Memory B cell (primary cell): Measurements from ENCODE around the gene PTOV1.
A peak's percentile ranks its signal among the peaks of the same experiment; 100 is the strongest.

Experiments used
- ATAC-seq: fragments of 150-1000 bp; cut with Tn5 transposase; 2 replicates; pipeline ENCODE4 v1.10.0; 2021; ENCODE audit warnings: low read depth, mild to moderate bottlenecking, moderate library complexity
- DNase-seq, 2 donors: peaks; one replicate each; pipeline ENCODE4 v3.0.0; 2022; ENCODE audit warnings: low spot score in 2 of 2
- H3K27ac Mint-ChIP-seq: one replicate; pipeline ENCODE4 v1.8.0; 2022; ENCODE audit warnings: mild to moderate bottlenecking, moderate library complexity, mixed read lengths
- H3K27me3 Mint-ChIP-seq: one replicate; pipeline ENCODE4 v1.8.0; 2022; ENCODE audit warnings: mixed read lengths
- H3K36me3 Mint-ChIP-seq: one replicate; pipeline ENCODE4 v1.8.0; 2022; ENCODE audit warnings: mild to moderate bottlenecking, mixed read lengths
- H3K4me1 Mint-ChIP-seq: one replicate; pipeline ENCODE4 v1.8.0; 2022; ENCODE audit warnings: mixed read lengths
- H3K4me3 Mint-ChIP-seq: one replicate; pipeline ENCODE4 v1.8.0; 2022; ENCODE audit warnings: mild to moderate bottlenecking, moderate library complexity, mixed read lengths
- H3K9me3 Mint-ChIP-seq: one replicate; pipeline ENCODE4 v1.8.0; 2022; ENCODE audit warnings: mixed read lengths

The PTOV1 gene

DNA sequence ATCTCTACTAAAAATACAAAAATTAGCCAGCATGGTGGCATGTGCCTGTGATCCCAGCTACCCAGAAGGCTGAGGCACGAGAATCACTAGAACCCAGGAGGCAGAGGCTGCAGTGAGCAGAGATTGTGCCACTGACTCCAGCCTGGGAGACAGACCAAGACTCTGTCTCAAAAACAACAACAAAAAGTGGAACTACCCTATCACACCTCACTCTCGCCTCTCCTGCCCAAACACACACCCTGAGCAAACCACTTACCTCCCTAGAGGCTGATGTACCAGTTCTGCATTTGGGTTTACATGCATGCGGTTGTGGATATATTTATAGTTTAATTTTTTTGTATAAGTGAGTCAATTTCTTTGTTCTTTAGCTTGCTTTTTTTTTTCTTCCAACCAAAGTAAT, 7.7 kb upstream of the PTOV1 start:
- H3K27ac Mint-ChIP-seq: peak overlapping the region; percentile 86

DNA sequence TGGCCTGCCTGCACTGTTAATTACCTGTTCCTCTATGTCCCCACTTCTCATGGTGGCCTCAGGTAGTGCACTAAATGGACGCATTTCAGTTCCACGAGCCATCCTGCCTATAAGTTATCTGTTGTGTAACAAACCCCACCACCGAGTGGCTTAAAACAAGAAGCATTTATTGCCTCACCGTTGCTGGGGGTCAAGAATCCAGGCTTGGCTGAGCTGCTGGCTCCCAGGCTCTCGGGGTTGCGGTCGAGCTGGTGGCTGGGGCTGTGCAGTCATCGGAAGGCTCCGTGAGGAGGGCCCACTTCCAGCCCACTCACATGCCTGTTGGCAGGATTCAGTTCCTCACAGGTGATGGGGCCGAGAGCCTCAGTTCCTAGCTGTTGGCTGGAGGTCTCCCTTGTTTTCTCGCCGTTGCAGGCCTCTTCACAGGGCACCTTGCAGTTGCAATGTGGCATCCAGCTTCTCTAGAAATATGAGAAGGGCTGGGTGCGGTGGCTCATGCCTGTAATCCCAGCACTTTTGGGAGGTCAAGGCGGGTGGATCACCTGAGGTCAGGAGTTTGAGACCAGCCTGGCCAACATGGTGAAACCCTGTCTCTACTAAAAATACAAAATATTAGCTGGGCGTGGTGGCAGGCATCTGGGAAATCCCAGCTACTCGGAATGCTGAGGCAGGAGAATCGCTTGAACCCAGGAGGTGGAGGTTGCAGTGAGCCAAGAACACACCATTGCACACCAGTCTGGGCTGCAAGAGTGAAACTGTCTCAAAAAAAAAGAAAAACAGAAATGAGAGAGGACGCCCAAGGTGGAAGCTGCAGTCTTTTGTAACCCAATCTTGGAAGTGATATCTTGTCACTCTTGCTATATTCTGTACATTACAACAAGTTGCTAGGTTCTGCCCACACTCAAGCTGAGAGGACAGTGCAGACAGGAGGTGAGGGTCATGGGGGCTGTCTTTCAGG, 6.5 kb upstream of the PTOV1 start:
- peak overlapping the region; percentile 79 for H3K4me3 Mint-ChIP-seq
- peak overlapping the region; percentile 86 for H3K27ac Mint-ChIP-seq
- DNase-seq: no peak
- peaks cover 8% of the 10 kb centered on the region for H3K36me3 Mint-ChIP-seq
- H3K27me3 Mint-ChIP-seq: no peaks in the 10 kb centered on the region
- H3K9me3 Mint-ChIP-seq: peaks cover 6% of the 10 kb centered on the region
- H3K4me1 Mint-ChIP-seq: peaks cover 16% of the 10 kb centered on the region
- ATAC-seq: no peak

More for the DNA sequence above, 7.7 kb upstream of the PTOV1 start:
- H3K36me3 Mint-ChIP-seq: peaks cover 16% of the 10 kb centered on the region
- H3K9me3 Mint-ChIP-seq: no peaks in the 10 kb centered on the region
- H3K4me3 Mint-ChIP-seq: peak overlapping the region; percentile 60
- H3K27me3 Mint-ChIP-seq: no peaks in the 10 kb centered on the region
- ATAC-seq: peak; percentile 99
- peak in 1 of 2 donors; percentile 71 for DNase-seq
- H3K4me1 Mint-ChIP-seq: peaks cover 11% of the 10 kb centered on the region

DNA sequence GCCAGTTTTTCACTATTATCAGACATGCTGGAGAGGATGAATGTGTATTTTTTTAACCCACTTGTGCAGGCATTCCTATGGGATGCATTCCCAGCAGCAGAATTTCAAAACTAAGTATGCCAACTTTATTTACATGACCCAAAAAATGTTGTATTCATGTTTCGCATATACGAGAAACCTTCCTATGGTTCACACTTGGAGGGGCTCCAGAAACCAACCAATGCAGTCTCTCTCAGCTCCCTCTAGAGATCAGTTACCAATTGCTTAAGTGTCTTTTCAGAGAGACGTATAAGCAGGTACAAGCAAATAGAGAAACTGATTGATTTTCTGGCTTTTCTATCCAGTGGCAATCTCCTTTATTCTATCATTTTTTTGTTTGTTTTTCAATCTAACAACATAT, 5.5 kb upstream of the PTOV1 start:
- H3K4me3 Mint-ChIP-seq: no peak overlapping the region
- no peak for ATAC-seq

DNA sequence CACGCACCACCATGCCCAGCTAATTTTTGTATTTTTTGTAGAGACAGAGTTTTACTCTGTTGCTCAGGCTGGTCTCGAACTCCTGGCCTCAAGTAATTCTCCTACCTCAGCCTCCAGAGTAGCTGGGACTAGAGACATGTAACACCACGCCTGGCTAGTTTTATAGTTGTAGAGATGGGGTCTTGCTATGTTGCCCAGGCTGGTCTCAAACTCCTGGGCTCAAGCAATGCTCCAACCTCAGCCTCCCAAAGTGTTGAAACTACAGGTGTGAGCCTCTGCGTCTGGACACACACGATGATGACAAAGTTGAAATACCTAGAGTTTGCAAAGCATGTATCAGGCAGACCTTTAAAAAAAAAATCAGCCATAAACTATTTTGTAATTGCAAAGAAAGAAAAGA, 4.6 kb upstream of the PTOV1 start:
- peaks cover 6% of the 10 kb centered on the region for H3K9me3 Mint-ChIP-seq
- ATAC-seq: no peak
- peaks cover 21% of the 10 kb centered on the region for H3K4me1 Mint-ChIP-seq
- peaks cover 3% of the 10 kb centered on the region for H3K36me3 Mint-ChIP-seq
- H3K27ac Mint-ChIP-seq: no peak overlapping the region
- DNase-seq: no peak
- no peaks in the 10 kb centered on the region for H3K27me3 Mint-ChIP-seq
- no peak overlapping the region for H3K4me3 Mint-ChIP-seq

More for the DNA sequence above, 5.5 kb upstream of the PTOV1 start:
- H3K27ac Mint-ChIP-seq: no peak overlapping the region
- no peaks in the 10 kb centered on the region for H3K27me3 Mint-ChIP-seq
- H3K4me1 Mint-ChIP-seq: peaks cover 23% of the 10 kb centered on the region
- H3K9me3 Mint-ChIP-seq: peaks cover 6% of the 10 kb centered on the region
- H3K36me3 Mint-ChIP-seq: peaks cover 6% of the 10 kb centered on the region
- DNase-seq: no peak

DNA sequence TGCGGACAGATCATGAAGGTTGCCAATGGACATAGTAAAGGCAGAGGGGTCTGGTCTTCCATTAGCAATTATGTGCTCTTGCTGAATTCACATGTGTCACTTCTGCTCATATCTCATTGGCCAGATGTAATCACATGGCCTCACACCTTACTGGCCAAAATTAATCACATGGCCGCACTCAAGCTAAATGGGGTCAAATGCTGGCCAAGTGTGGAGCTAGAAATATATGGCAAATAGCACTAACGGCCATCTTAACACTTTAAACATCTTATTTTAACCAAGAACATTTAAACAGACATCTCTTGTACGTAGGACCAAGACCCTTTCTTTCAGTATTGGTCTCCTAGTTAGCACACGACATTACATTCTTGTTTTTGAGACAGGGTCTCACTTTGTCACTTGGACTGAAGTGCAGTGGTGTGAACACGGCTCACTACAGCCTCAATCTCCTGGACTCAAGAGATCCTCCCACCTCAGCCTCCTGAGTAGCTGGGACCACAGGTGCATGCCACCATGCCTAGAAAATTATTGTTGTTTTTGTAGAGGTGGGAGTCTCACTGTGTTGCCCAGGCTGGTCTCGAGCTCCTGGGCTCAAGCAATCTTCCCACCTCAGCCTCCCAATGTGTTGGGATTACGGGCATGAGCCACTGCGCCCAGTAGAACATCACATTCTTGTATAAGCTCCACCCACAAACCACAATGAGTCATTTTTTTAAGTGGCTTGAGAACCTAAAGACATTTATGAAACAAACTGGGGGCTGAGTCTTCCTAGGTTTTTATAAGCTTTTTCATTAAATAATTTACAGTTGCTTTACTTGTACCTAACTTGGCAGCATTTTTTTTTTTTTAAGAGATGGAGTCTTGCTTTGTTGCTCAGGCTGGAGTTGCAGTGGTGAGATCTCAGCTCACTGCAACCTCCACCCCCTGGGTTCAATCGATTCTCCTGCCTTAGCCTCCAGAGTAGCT, 2.9 kb upstream of the PTOV1 start:
- Mint-ChIP-seq H3K9me3 (peaks cover 6% of the 10 kb centered on the region), H3K4me3 (no peak overlapping the region), H3K4me1 (peaks cover 26% of the 10 kb centered on the region), H3K27ac (no peak overlapping the region), H3K27me3 (no peaks in the 10 kb centered on the region), H3K36me3 (peaks cover 3% of the 10 kb centered on the region)
- DNase-seq (no peak), ATAC-seq (no peak)

DNA sequence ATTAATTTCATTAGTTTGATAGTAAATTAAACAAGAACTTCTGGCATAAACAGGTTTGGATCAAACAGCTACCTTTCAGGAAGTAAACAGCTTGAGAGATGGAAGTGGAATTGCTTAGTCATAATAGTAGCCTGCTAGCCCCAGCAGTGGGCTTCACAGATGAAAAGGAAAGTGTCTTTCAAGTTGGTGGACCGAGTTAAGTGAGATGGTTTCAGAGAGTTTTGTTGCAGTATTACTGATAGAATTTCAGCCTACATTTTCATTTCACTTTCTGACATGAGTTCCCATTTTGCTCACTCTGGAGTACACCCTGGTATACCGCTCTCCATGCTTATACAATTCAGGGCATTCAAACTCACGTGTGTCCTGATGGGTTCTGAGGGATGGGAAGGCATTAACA, 2.0 kb upstream of the PTOV1 start:
- Mint-ChIP-seq H3K4me3 (peak overlapping the region; percentile 46), H3K36me3 (peaks cover 3% of the 10 kb centered on the region), H3K27ac (no peak overlapping the region), H3K27me3 (no peaks in the 10 kb centered on the region), H3K9me3 (peaks cover 6% of the 10 kb centered on the region), H3K4me1 (peaks cover 27% of the 10 kb centered on the region)
- DNase-seq (no peak), ATAC-seq (no peak)

DNA sequence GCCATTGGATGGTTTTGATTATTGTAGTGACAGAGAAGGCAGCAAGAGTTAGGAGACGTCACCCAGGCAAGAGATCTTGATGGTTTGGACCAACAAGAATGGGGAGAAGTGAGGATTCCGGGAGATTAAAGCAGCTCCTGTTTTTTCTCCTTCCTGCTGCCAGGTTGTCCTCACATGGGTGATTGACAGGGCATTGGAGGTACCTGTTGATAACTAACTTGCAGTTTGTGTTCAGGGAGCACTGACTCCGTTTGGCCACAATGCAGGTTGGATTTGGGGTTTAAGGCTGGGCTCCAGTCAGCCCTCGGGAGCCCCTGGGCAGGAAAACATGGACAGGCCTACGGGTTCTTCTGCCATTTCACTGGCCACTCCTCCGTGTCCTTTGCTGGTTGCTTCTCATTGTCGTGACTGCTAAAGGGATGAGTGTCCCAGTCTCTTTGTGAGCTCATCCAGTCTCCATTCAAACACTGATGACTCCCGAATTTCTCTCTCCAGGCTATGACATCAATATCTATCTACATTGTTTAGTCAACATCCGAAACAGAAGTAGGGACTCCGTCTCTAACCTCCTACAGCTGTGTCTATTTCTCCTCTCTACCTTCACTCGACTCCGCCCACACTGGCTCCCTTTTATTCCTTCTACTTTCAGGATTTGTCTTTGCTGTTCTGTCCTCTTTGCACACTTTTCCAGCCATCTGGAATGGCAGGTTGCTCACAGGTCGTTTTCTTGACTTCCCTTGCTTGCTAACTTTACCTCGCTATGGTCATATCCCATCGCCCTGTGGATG, 1.3 kb upstream of the PTOV1 start:
- H3K36me3 Mint-ChIP-seq: peaks cover 3% of the 10 kb centered on the region
- peaks cover 6% of the 10 kb centered on the region for H3K9me3 Mint-ChIP-seq
- H3K4me1 Mint-ChIP-seq: peaks cover 25% of the 10 kb centered on the region
- H3K27ac Mint-ChIP-seq: peak overlapping the region; percentile 97
- ATAC-seq: no peak
- H3K27me3 Mint-ChIP-seq: no peaks in the 10 kb centered on the region
- peak overlapping the region; percentile 90 for H3K4me3 Mint-ChIP-seq
- no peak for DNase-seq

DNA sequence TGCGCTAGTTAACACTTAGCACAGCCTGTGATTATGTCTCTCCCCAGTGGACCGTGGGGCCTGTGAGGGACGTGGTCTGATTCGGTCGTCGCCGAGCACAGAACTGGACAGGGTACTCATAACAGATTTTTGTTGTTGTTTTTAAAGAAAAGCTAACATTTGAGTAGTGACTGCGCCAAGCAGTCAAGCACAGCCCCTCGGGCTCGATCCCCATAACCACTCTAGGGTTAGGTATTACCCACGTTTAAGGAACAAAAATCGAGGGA, 805 bp upstream of the PTOV1 start:
- no peak for DNase-seq
- Mint-ChIP-seq H3K36me3 (peaks cover 3% of the 10 kb centered on the region), H3K9me3 (peaks cover 6% of the 10 kb centered on the region), H3K4me3 (peak overlapping the region; percentile 90), H3K27me3 (no peaks in the 10 kb centered on the region), H3K27ac (peak overlapping the region; percentile 97), H3K4me1 (peaks cover 25% of the 10 kb centered on the region)
- ATAC-seq: no peak

DNA sequence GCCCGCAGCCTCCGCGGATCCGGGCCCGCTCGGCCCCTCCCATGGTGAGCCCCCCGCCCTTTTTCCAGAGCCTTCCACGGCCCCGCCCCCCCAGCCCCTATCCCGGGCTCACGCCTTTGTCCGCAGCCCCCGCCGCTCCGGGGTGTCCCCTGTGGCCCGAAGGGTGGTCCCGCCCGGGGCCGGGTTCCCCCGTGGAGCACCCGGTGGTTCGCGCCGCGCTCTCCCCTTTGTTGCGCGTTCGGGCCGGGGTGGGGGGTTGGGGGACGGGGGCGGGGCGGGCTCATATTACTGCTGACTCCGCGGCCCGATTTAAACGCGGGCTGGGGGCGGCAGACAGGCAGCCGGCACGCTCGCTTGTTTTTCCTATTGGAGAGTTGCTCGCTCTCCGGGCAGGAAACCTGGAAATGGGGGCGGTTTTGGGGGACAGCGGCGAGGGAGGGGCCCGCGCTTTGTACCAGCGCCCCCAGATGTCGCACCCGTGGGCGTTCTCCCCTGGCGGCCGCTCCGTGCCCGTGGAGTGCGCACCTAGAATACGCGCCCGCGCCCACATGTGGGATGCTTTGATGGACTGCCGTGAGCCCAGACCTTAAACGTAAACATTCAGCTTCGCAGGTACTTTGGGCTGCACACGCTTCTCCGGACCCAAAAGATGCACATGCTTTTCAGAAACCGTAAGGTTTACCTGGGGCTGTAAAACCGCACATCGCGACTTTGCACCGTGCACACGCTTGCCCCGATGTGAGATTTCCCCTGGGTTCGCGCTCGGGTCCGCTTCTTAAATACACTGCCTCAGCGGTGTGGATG, 699 bp downstream of the PTOV1 start:
- ATAC-seq (peak; percentile 14), DNase-seq (no peak)
- H3K36me3 Mint-ChIP-seq: peaks cover 4% of the 10 kb centered on the region
- H3K27ac Mint-ChIP-seq: peak overlapping the region; percentile 97
- peaks cover 6% of the 10 kb centered on the region for H3K9me3 Mint-ChIP-seq
- H3K4me1 Mint-ChIP-seq: peaks cover 25% of the 10 kb centered on the region
- peak overlapping the region; percentile 81 for H3K4me3 Mint-ChIP-seq
- H3K27me3 Mint-ChIP-seq: no peaks in the 10 kb centered on the region

DNA sequence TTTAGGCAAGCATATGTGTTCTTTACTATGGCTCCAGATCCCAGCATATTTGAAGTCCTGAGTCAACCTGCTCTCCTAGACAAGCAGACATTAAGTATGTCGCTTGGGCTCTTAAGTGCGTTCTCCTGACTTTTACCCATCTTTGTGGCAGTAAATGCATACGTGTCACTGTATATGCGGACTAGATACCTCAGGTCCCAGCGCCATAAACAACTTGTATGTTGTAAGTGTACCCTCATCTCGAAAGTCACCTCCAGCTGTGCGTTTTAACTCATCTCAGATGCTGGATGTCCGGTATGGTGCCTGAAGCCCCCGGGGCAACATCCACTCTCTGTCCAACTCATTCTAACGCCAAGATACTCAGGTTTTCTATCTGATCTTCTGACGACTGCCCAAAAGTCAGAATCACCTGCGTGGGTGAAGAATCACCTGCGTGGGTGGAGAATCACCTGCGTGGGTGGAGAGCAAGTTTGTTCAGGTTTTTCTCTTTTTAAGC, 1.7 kb downstream of the PTOV1 start:
- no peaks in the 10 kb centered on the region for H3K27me3 Mint-ChIP-seq
- H3K36me3 Mint-ChIP-seq: peaks cover 4% of the 10 kb centered on the region
- no peak for DNase-seq
- no peak overlapping the region for H3K27ac Mint-ChIP-seq
- peak overlapping the region; percentile 81 for H3K4me3 Mint-ChIP-seq
- ATAC-seq: no peak
- H3K9me3 Mint-ChIP-seq: peaks cover 6% of the 10 kb centered on the region
- H3K4me1 Mint-ChIP-seq: peaks cover 25% of the 10 kb centered on the region

DNA sequence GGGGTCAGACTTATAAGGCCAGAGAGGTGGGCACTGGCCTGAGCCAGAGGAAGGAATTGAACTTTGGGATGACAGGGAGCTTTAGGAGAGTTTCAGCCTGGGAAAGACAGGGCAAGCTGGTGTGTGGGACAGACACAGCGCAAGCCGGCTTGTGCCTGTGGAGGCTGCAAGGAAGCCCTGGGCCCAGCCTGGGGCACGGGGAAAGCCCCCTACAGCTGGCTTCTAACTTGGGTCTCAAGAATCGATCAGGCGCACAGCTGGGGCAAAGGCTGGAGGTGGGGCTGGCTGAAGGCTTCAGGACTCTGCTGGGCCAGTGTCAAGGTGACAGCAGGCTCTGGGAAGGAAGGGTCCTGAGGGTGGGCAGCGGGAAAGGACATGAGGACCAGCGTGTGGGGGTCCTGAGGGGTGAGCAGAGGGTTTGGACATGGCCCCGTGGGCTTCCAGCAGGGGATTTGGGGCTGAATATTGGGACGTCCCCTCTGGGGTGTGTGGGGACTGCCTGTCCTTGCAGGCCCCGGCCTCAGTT, 3.0 kb downstream of the PTOV1 start:
- no peaks in the 10 kb centered on the region for H3K27me3 Mint-ChIP-seq
- peaks cover 21% of the 10 kb centered on the region for H3K4me1 Mint-ChIP-seq
- H3K27ac Mint-ChIP-seq: peak overlapping the region; percentile 62
- H3K9me3 Mint-ChIP-seq: peaks cover 4% of the 10 kb centered on the region
- ATAC-seq (no peak), DNase-seq (no peak)
- H3K4me3 Mint-ChIP-seq: no peak overlapping the region
- H3K36me3 Mint-ChIP-seq: peaks cover 4% of the 10 kb centered on the region

DNA sequence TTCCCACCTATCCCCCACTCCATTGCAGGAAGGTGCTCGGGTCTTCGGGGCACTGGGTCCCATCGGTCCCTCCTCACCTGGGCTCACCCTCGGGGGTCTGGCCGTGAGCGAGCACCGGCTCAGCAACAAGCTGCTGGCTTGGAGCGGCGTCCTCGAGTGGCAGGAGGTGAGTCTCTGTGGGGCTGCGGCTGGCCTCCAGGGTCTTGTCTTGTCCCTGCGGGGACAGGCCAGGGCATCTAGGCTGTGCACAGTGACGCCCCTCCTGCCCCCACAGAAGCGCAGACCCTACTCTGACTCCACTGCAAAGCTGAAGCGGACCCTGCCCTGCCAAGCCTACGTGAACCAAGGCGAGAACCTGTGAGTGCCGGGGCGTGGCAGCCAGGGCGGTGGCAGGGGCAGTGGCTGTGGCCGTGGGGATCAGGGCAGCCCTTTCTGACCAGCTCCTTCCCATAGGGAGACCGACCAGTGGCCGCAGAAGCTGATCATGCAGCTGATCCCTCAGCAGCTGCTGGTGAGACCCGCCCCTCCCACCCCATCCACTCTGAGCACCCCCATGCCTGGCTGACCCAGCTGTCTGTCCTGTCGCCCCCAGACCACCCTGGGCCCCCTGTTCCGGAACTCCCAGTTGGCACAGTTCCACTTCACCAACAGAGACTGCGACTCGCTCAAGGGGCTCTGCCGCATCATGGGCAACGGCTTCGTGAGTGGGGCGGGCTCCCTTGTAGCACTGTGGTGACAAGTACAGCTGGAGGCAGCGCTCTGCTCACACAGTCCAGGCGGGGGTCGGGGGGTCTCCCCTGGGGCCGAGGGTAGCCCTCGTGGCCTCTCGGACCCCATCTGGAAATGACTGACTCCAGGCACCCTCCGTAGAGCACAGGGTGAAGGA, 3.7 kb downstream of the PTOV1 start:
- H3K9me3 Mint-ChIP-seq: no peaks in the 10 kb centered on the region
- DNase-seq: no peak

More for the DNA sequence above, 3.7 kb downstream of the PTOV1 start:
- no peak for ATAC-seq
- Mint-ChIP-seq H3K4me1 (peaks cover 18% of the 10 kb centered on the region), H3K27me3 (no peaks in the 10 kb centered on the region), H3K27ac (no peak overlapping the region), H3K36me3 (peaks cover 1% of the 10 kb centered on the region), H3K4me3 (no peak overlapping the region)
